Keratinocyte (primary cell): ENCODE measurements around the gene ICAM4.

Experiments
- EZH2 ChIP-seq: IDR thresholded peaks from one replicate; pipeline ENCODE4 v1.6.1; 2012; ENCODE audit warnings: inconsistent platforms, mild to moderate bottlenecking, low read length, moderate library complexity
- TF ChIP-seq, protein P1 (sequence below), 3 experiments: IDR thresholded peaks in 1 of 3; conservative IDR thresholded peaks in 1 of 3; optimal IDR thresholded peaks in 1 of 3; 2 replicates in 2 of 3; 3 replicates in 1 of 3; pipeline versions ENCODE3 to v1.5.1; 2011; ENCODE audit warnings: low read length in 3 of 3, mild to moderate bottlenecking in 3 of 3, moderate library complexity in 2 of 3, control low read depth in 1 of 3, inconsistent platforms in 1 of 3; ENCODE audit not compliant: insufficient read depth in 2 of 3; ENCODE audit errors: extremely low read depth in 1 of 3

DNA sequence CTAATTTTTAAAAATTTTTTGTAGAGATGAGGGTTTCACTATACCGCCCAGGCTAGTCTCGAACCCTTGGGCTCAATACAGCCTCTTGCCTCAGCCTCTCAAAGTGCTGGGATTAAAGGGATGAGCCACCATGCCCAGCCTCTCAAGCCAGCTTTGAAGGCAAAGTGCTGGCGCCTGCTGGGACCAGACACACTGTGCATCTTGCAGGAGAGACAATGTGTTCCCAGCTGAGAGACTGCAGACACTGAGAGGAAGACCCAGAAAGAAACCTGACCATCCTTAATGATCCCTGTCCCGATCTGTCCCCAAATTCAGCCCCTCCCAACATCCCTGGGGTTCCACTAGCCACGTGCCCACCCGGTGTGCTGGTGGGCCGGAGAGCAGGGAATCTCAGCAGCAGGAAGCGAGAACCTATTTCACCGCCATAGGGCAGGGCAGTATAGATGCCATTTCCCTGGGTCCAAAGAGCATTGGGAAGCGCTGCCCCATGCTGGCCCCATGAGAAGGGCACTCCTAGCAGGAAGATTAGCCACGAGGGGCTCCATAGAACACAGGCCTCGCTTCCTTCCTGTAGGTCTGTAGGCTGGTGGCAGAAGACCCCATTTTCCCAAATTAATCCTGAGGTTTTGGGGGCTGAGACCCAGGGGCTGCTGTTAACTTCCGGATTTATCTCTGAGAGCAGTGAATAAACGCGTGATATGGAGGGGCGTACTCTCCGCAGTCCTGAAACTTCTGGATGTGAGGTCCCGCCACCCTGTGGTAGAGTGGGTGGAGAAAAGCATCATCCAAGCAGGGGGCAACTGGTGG, 45.6 kb downstream of the ICAM4 start:
- TF ChIP-seq, protein P1, sequence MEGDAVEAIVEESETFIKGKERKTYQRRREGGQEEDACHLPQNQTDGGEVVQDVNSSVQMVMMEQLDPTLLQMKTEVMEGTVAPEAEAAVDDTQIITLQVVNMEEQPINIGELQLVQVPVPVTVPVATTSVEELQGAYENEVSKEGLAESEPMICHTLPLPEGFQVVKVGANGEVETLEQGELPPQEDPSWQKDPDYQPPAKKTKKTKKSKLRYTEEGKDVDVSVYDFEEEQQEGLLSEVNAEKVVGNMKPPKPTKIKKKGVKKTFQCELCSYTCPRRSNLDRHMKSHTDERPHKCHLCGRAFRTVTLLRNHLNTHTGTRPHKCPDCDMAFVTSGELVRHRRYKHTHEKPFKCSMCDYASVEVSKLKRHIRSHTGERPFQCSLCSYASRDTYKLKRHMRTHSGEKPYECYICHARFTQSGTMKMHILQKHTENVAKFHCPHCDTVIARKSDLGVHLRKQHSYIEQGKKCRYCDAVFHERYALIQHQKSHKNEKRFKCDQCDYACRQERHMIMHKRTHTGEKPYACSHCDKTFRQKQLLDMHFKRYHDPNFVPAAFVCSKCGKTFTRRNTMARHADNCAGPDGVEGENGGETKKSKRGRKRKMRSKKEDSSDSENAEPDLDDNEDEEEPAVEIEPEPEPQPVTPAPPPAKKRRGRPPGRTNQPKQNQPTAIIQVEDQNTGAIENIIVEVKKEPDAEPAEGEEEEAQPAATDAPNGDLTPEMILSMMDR (optimal IDR thresholded peaks at IDR 0.05 in 1 of 3, IDR thresholded peaks at IDR 0.05 in 1 of 3, conservative IDR thresholded peaks at IDR 0.05 in 1 of 3; ENCODE audit: extremely low read depth in 1 of 3, insufficient read depth in 2 of 3, low read length in 3 of 3): peak in 2 of 3 experiments; percentile 7 to 9
- TF ChIP-seq EZH2: no peak
